GM12891 (cell line): ENCODE data around the gene TMEM63B.

Source experiments
- POLR2A ChIP-seq: IDR thresholded peaks from 2 replicates; pipeline ENCODE4 v1.6.1; 2011; ENCODE audit warnings: low read depth, low read length, control low read depth
- POU2F2 ChIP-seq: IDR thresholded peaks from 2 replicates; pipeline ENCODE4 v1.6.1; 2011; ENCODE audit warnings: low read depth, mild to moderate bottlenecking, control low read depth, low read length, moderate library complexity

- TF ChIP-seq POLR2A (no peak), POU2F2 (no peak)
These were observed 36.9 kb upstream of the TMEM63B start for GRCh38 chr6:44090465-44090864.
